Measurements from ENCODE around the gene HS6ST2. TPM values are rescaled to one million over a fixed set of nuclear protein-coding genes. Genes with fewer than 3 reads are reported as not detected.

The HS6ST2 gene
- total RNA-seq, 1 donor, result under 0.01 TPM

- no peak for TF ChIP-seq CTCF (IDR thresholded peaks at IDR 0.05; ENCODE audit: insufficient read depth, low read length)
- no peak overlapping the region for H3K4me3 ChIP-seq (ENCODE audit: low read depth, low read length)
- DNase-seq (ENCODE audit: low read depth), result no peak
Observed at GRCh38 chrX:132708529-132708928, 249.9 kb downstream of the HS6ST2 start.

GRCh38 chrX:132704769-132705168 lies 253.7 kb downstream of the HS6ST2 start:
- H3K4me3 ChIP-seq (ENCODE audit: low read depth, low read length), result no peak overlapping the region
- no peak for TF ChIP-seq CTCF (IDR thresholded peaks at IDR 0.05; ENCODE audit: insufficient read depth, low read length)
- no peak for DNase-seq (ENCODE audit: low read depth)

- no peak for DNase-seq (ENCODE audit: low read depth)
- no peak for TF ChIP-seq CTCF (IDR thresholded peaks at IDR 0.05; ENCODE audit: insufficient read depth, low read length)
- no peak overlapping the region for H3K4me3 ChIP-seq (ENCODE audit: low read depth, low read length)
Observed at GRCh38 chrX:132694382-132694781, 264.0 kb downstream of the HS6ST2 start.

GRCh38 chrX:132692526-132692925 lies 265.9 kb downstream of the HS6ST2 start:
- no peak overlapping the region for H3K4me3 ChIP-seq (ENCODE audit: low read depth, low read length)
- no peak for DNase-seq (ENCODE audit: low read depth)
- no peak for TF ChIP-seq CTCF (IDR thresholded peaks at IDR 0.05; ENCODE audit: insufficient read depth, low read length)

GRCh38 chrX:132692066-132692465 lies 266.4 kb downstream of the HS6ST2 start:
- H3K4me3 ChIP-seq (ENCODE audit: low read depth, low read length), result no peak overlapping the region
- TF ChIP-seq CTCF (IDR thresholded peaks at IDR 0.05; ENCODE audit: insufficient read depth, low read length), result no peak

GRCh38 chrX:132689612-132690563 lies 268.5 kb downstream of the HS6ST2 start:
- no peak for TF ChIP-seq CTCF (IDR thresholded peaks at IDR 0.05; ENCODE audit: insufficient read depth, low read length)
- H3K4me3 ChIP-seq (ENCODE audit: low read depth, low read length), result no peak overlapping the region
- DNase-seq (ENCODE audit: low read depth), result no peak

More at GRCh38 chrX:132692066-132692465, 266.4 kb downstream of the HS6ST2 start:
- DNase-seq (ENCODE audit: low read depth), result no peak

Data from fibroblast of the aortic adventitia (primary cell).